HCT116 (cell line): ENCODE data around the gene SPATA45. TPM values are rescaled to one million over a fixed set of nuclear protein-coding genes. Genes with fewer than 3 reads are reported as not detected.

Experiments
- ATAC-seq: fragments of 200-7000 bp; cut with Tn5 transposase; 2 replicates; pipeline ENCODE4 v1.9.1; 2020; ENCODE audit warnings: mild to moderate bottlenecking, moderate library complexity
- BruUV-seq: library from RNA; stranded (reverse); fragments of 400-500 nt; replicated peaks from 2 replicates; lab custom pipeline; 2021; lab: Mats Ljungman, UMichigan
- CTCF ChIA-PET: fragments of 300-600 bp; sonication (Branson Sonifier 250); formaldehyde crosslinking; loops from one replicate; lab custom pipeline; 2021; ENCODE audit warnings: antibody characterized with exemption; lab: Charles Lee
- POLR2A ChIA-PET: fragments of 300-600, 350-600 bp; sonication (Branson Sonifier 250); formaldehyde crosslinking; loops from one replicate; lab custom pipeline; 2021; ENCODE audit warnings: antibody characterized with exemption; lab: Charles Lee
- RAD21 ChIA-PET, 2 experiments: fragments of 300-600 bp; sonication (Branson Sonifier 250); formaldehyde crosslinking; loops; one replicate each; lab custom pipeline; 2023; ENCODE audit warnings: low total read pairs in 2 of 2; ENCODE audit not compliant: uncharacterized antibody in 2 of 2, unreplicated experiment in 2 of 2, low non-redundant PET in 1 of 2; lab: Charles Lee
- DNase-seq: peaks from one replicate; pipeline ENCODE4 v3.0.0-alpha.2; 2010; ENCODE audit warnings: low read depth, low spot score
- H2AFZ ChIP-seq: fragments of 200-600 bp; shearing (Covaris generic), sonication (generic); 2 replicates; pipeline ENCODE4 v1.6.1; 2017; ENCODE audit warnings: low read depth, mixed run types, mixed read lengths, antibody characterized with exemption, low read length; ENCODE audit not compliant: poor library complexity, severe bottlenecking
- H3K27ac ChIP-seq: 2 replicates; pipeline ENCODE4 v1.5.1; 2012; ENCODE audit warnings: low read depth, low read length
- H3K27me3 ChIP-seq: fragments of 200-600 bp; sonication (generic); 2 replicates; pipeline ENCODE4 v1.6.1; 2016; ENCODE audit warnings: mixed run types, low read length, mixed read lengths; ENCODE audit not compliant: insufficient read depth
- H3K36me3 ChIP-seq, 2 experiments: fragments of 200-500 bp in 1 of 2; fragments of 200-600 bp in 1 of 2; sonication (Bioruptor generic) in 1 of 2; sonication (generic) in 1 of 2; 2 replicates each; pipeline versions ENCODE4 v1.5.1 to v1.6.1; 2014 to 2016; ENCODE audit warnings: low read length in 2 of 2, inconsistent platforms in 1 of 2, mixed read lengths in 1 of 2, mixed run types in 1 of 2; ENCODE audit not compliant: insufficient read depth in 2 of 2, control insufficient read depth in 1 of 2
- H3K4me1 ChIP-seq, 2 experiments: fragments of 200-600 bp in 1 of 2; sonication (generic) in 1 of 2; 2 replicates each; pipeline versions ENCODE4 v1.5.1 to v1.6.1; 2012 to 2017; ENCODE audit warnings: low read length in 2 of 2, inconsistent platforms in 1 of 2, mild to moderate bottlenecking in 1 of 2, mixed read lengths in 1 of 2, mixed run types in 1 of 2, moderate library complexity in 1 of 2; ENCODE audit not compliant: insufficient read depth in 2 of 2, control insufficient read depth in 1 of 2
- H3K4me2 ChIP-seq: fragments of 200-600 bp; sonication (generic); 2 replicates; pipeline ENCODE4 v1.6.1; 2017; ENCODE audit warnings: mixed run types, low read length, mixed read lengths
- H3K4me3 ChIP-seq, 2 experiments: fragments of 200-600 bp in 1 of 2; sonication (generic) in 1 of 2; replicated peaks in 1 of 2; 2 replicates each; pipeline ENCODE4 v1.5.1; 2011 to 2016; ENCODE audit warnings: low read length in 2 of 2, control low read depth in 1 of 2, low read depth in 1 of 2, mild to moderate bottlenecking in 1 of 2, mixed read lengths in 1 of 2, mixed run types in 1 of 2
- H3K79me2 ChIP-seq: fragments of 200-600 bp; sonication (generic); 2 replicates; pipeline ENCODE4 v1.6.1; 2017; ENCODE audit warnings: mild to moderate bottlenecking, mixed run types, low read length, moderate library complexity, mixed read lengths; ENCODE audit not compliant: insufficient read depth
- H3K9ac ChIP-seq: fragments of 200-600 bp; sonication (generic); 2 replicates; pipeline ENCODE4 v1.6.1; 2016; ENCODE audit warnings: low read length, mixed read lengths
- H3K9me2 ChIP-seq: fragments of 200-600 bp; sonication (generic), shearing (Covaris generic); 2 replicates; pipeline ENCODE4 v1.6.1; 2017; ENCODE audit warnings: mixed run types, mild to moderate bottlenecking, moderate library complexity; ENCODE audit not compliant: insufficient read depth
- H3K9me3 ChIP-seq, 2 experiments: fragments of 200-500 bp in 1 of 2; fragments of 200-600 bp in 1 of 2; sonication (Bioruptor generic) in 1 of 2; sonication (generic) in 1 of 2; 2 replicates each; pipeline ENCODE4 v1.6.1; 2014 to 2017; ENCODE audit warnings: low read length in 2 of 2, mixed read lengths in 2 of 2, inconsistent platforms in 1 of 2, low read depth in 1 of 2, mild to moderate bottlenecking in 1 of 2, mixed run types in 1 of 2, moderate library complexity in 1 of 2; ENCODE audit not compliant: control insufficient read depth in 1 of 2, insufficient read depth in 1 of 2
- H4K20me1 ChIP-seq: fragments of 200-600 bp; sonication (generic), shearing (Covaris generic); 2 replicates; pipeline ENCODE4 v1.6.1; 2017; ENCODE audit warnings: mixed run types, mild to moderate bottlenecking, moderate library complexity; ENCODE audit not compliant: insufficient read depth
- CBX3 ChIP-seq: IDR thresholded peaks from 2 replicates; pipeline ENCODE4 v1.6.1; 2012; ENCODE audit warnings: low read depth
- CEBPB ChIP-seq: IDR thresholded peaks from 2 replicates; pipeline ENCODE4 v1.6.1; 2012; ENCODE audit warnings: low read depth
- CTCF ChIP-seq, 3 experiments: fragments of 200-600 bp in 1 of 3; sonication (generic) in 1 of 3; IDR thresholded peaks in 2 of 3; conservative IDR thresholded peaks in 1 of 3; 2 replicates each; pipeline ENCODE4 v1.5.1; 2012 to 2017; ENCODE audit warnings: low read depth in 2 of 3, low read length in 2 of 3, antibody characterized with exemption in 1 of 3, borderline replicate concordance in 1 of 3, control low read depth in 1 of 3, mild to moderate bottlenecking in 1 of 3, mixed read lengths in 1 of 3, mixed run types in 1 of 3, moderate library complexity in 1 of 3; ENCODE audit not compliant: insufficient read depth in 1 of 3
- EGR1 ChIP-seq: IDR thresholded peaks from 2 replicates; pipeline ENCODE4 v1.6.1; 2012; ENCODE audit warnings: low read depth
- ELF1 ChIP-seq: IDR thresholded peaks from 2 replicates; pipeline ENCODE4 v1.6.1; 2012; ENCODE audit warnings: low read depth, borderline replicate concordance
- EZH2 ChIP-seq: fragments of 200-600 bp; sonication (generic); IDR thresholded peaks from 2 replicates; pipeline ENCODE4 v1.6.1; 2017; ENCODE audit warnings: antibody characterized with exemption, mixed run types
- EZH2phosphoT487 ChIP-seq: fragments of 200-600 bp; IDR thresholded peaks from 2 replicates; pipeline ENCODE4 v1.6.1; 2018; ENCODE audit warnings: antibody characterized with exemption, borderline replicate concordance
- FOSL1 ChIP-seq: IDR thresholded peaks from 2 replicates; pipeline ENCODE4 v1.6.1; 2012; ENCODE audit warnings: low read depth
- JUND ChIP-seq: IDR thresholded peaks from 2 replicates; pipeline ENCODE4 v1.6.1; 2012
- POLR2A ChIP-seq: IDR thresholded peaks from 2 replicates; pipeline ENCODE4 v1.7.0; 2011; ENCODE audit warnings: borderline replicate concordance; ENCODE audit not compliant: insufficient read depth, insufficient read length; ENCODE audit errors: extremely low read depth
- POLR2AphosphoS5 ChIP-seq: IDR thresholded peaks from 2 replicates; pipeline ENCODE4 v1.6.1; 2011; ENCODE audit warnings: mild to moderate bottlenecking, low read depth, low read length, moderate library complexity
- SIN3A ChIP-seq: IDR thresholded peaks from 2 replicates; pipeline ENCODE4 v1.6.1; 2012; ENCODE audit warnings: low read depth
- TCF7L2 ChIP-seq: IDR thresholded peaks from 2 replicates; pipeline ENCODE4 v1.7.0; 2011; ENCODE audit warnings: borderline replicate concordance, inconsistent platforms; ENCODE audit not compliant: insufficient read depth, insufficient read length; ENCODE audit errors: extremely low read depth
- YY1 ChIP-seq: IDR thresholded peaks from 2 replicates; pipeline ENCODE4 v1.6.1; 2011; ENCODE audit warnings: low read length, low read depth, moderate library complexity, mild to moderate bottlenecking; ENCODE audit not compliant: insufficient replicate concordance; ENCODE audit errors: extremely low read depth
- ZBTB33 ChIP-seq: IDR thresholded peaks from 2 replicates; pipeline ENCODE4 v1.6.1; 2011; ENCODE audit warnings: mild to moderate bottlenecking, low read length, moderate library complexity; ENCODE audit not compliant: insufficient replicate concordance; ENCODE audit errors: extremely low read depth
- ZFX ChIP-seq: fragments of 450-650 bp; IDR thresholded peaks from 2 replicates; pipeline ENCODE4 v1.6.1; 2017
- intact Hi-C: fragments of 100-400 bp; cut with micrococcal nuclease; formaldehyde crosslinking; loops from 2 replicates; pipeline ENCODE4 v1.10.0; 2022
- total RNA-seq: library from RNA; stranded (reverse); gene quantifications from one replicate; pipeline ENCODE4 v1.2.1, GENCODE V29; 2021; ENCODE audit not compliant: unreplicated experiment
- TF ChIP-seq, protein P1 (sequence below): IDR thresholded peaks from 2 replicates; pipeline ENCODE4 v1.6.1; 2012
- TF ChIP-seq, protein P2 (sequence below): IDR thresholded peaks from 2 replicates; pipeline ENCODE4 v1.6.1; 2012
- TF ChIP-seq, protein P3 (sequence below): IDR thresholded peaks from 2 replicates; pipeline ENCODE4 v1.6.1; 2012; ENCODE audit warnings: low read depth

Gene SPATA45
- total RNA-seq, 1 experiment from 2014 or later, result not detected

DNA sequence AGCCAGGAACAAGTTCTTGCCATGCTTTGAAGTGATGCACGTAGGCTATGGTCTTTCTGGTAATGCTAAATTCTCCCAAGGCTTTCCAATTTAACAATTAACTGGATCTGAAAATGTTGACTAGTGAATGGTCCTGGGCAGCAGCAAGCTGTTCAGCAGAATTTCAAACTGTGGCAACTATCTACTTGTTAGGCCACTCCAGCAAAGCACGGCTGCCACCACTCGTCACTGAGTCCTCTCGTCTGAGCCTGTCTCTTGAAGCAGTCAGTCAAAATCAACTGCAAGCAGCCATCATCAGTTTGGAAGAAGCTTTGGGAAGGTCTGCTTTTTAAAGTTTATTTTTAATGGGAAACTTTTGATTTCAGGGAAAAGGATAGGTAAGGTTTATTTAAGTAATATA lies 16.8 kb upstream of the SPATA45 start:
- Histone ChIP-seq H3K27ac (no peak overlapping the region), H3K9me3 (no peaks in the 10 kb centered on the region), H3K4me2 (no peak overlapping the region), H3K9ac (no peak overlapping the region), H3K9me2 (no peaks in the 10 kb centered on the region), H3K4me3 (no peak overlapping the region), H4K20me1 (no peaks in the 10 kb centered on the region), H3K4me1 (peaks cover under 1 to 2% of the 10 kb centered on the region in 2 experiments; a peak in 3 of 4 replicates), H2AFZ (no peak overlapping the region), H3K79me2 (peaks cover 65% of the 10 kb centered on the region), H3K36me3 (peaks cover 10 to 17% of the 10 kb centered on the region in 2 experiments; a peak in 3 of 4 replicates), H3K27me3 (no peaks in the 10 kb centered on the region)
- CTCF ChIA-PET, result no interaction called here
- TF ChIP-seq, protein P1, sequence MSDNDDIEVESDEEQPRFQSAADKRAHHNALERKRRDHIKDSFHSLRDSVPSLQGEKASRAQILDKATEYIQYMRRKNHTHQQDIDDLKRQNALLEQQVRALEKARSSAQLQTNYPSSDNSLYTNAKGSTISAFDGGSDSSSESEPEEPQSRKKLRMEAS, result no peak
- no peak for TF ChIP-seq EGR1
- no peak for TF ChIP-seq FOSL1
- no peak for TF ChIP-seq EZH2phosphoT487
- TF ChIP-seq POLR2A, result no peak
- TF ChIP-seq ELF1, result no peak
- TF ChIP-seq POLR2AphosphoS5, result no peak
- TF ChIP-seq, protein P2, sequence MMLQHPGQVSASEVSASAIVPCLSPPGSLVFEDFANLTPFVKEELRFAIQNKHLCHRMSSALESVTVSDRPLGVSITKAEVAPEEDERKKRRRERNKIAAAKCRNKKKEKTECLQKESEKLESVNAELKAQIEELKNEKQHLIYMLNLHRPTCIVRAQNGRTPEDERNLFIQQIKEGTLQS, result no peak
- TF ChIP-seq SIN3A, result no peak
- TF ChIP-seq CEBPB, result no peak
- TF ChIP-seq ZBTB33, result no peak
- no peak for TF ChIP-seq ZFX
- no peak for TF ChIP-seq YY1
- no peak for TF ChIP-seq TCF7L2
- TF ChIP-seq EZH2, result no peak
- no peak for TF ChIP-seq CTCF (IDR thresholded peaks at IDR 0.05 in 2 of 3, conservative IDR thresholded peaks at IDR 0.05 in 1 of 3; ENCODE audit: borderline replicate concordance in 1 of 3, insufficient read depth in 1 of 3, low read depth in 2 of 3, low read length in 2 of 3)
- TF ChIP-seq JUND, result no peak
- no peak for TF ChIP-seq CBX3
- TF ChIP-seq, protein P3, sequence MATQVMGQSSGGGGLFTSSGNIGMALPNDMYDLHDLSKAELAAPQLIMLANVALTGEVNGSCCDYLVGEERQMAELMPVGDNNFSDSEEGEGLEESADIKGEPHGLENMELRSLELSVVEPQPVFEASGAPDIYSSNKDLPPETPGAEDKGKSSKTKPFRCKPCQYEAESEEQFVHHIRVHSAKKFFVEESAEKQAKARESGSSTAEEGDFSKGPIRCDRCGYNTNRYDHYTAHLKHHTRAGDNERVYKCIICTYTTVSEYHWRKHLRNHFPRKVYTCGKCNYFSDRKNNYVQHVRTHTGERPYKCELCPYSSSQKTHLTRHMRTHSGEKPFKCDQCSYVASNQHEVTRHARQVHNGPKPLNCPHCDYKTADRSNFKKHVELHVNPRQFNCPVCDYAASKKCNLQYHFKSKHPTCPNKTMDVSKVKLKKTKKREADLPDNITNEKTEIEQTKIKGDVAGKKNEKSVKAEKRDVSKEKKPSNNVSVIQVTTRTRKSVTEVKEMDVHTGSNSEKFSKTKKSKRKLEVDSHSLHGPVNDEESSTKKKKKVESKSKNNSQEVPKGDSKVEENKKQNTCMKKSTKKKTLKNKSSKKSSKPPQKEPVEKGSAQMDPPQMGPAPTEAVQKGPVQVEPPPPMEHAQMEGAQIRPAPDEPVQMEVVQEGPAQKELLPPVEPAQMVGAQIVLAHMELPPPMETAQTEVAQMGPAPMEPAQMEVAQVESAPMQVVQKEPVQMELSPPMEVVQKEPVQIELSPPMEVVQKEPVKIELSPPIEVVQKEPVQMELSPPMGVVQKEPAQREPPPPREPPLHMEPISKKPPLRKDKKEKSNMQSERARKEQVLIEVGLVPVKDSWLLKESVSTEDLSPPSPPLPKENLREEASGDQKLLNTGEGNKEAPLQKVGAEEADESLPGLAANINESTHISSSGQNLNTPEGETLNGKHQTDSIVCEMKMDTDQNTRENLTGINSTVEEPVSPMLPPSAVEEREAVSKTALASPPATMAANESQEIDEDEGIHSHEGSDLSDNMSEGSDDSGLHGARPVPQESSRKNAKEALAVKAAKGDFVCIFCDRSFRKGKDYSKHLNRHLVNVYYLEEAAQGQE, result no peak
- no peak for ATAC-seq
- intact Hi-C loops, result no loop called here
- no peak for DNase-seq
- RAD21 ChIA-PET, result no interaction called here
- POLR2A ChIA-PET, result no interaction called here
- BruUV-seq, result no TSS peak
